BE2C (cell line): Measurements from ENCODE around the gene CSNK1G2.

Experiments
- DNase-seq: peaks from one replicate; pipeline ENCODE4 v3.0.0-alpha.2; 2020
- H3K27me3 ChIP-seq: fragments of 250-450 bp; sonication (Bioruptor Pico); 2 replicates; pipeline ENCODE4 v1.5.1; 2020; ENCODE audit warnings: mild to moderate bottlenecking
- H3K36me3 ChIP-seq: fragments of 250-450 bp; sonication (Bioruptor Pico); 2 replicates; pipeline ENCODE4 v1.5.1; 2020; ENCODE audit warnings: mild to moderate bottlenecking
- H3K4me1 ChIP-seq: fragments of 250-450 bp; sonication (Bioruptor Pico); 2 replicates; pipeline ENCODE4 v1.5.1; 2020
- H3K4me3 ChIP-seq: 2 replicates; pipeline ENCODE4 v1.5.1; 2011; ENCODE audit warnings: low read depth, low read length
- H3K9me3 ChIP-seq: fragments of 250-450 bp; sonication (Bioruptor Pico); 2 replicates; pipeline ENCODE4 v1.5.1; 2020
- CTCF ChIP-seq: IDR thresholded peaks from 2 replicates; pipeline ENCODE4 v1.5.1; 2012; ENCODE audit warnings: mild to moderate bottlenecking, low read depth, low read length

Gene CSNK1G2

GRCh38 chr19:1914826-1915341 lies 26.1 kb upstream of the CSNK1G2 start:
- H3K9me3 ChIP-seq: no peaks in the 10 kb centered on the region
- no peak for TF ChIP-seq CTCF

GRCh38 chr19:1917146-1917545 lies 23.8 kb upstream of the CSNK1G2 start:
- H3K4me1 ChIP-seq: no peaks in the 10 kb centered on the region
- H3K36me3 ChIP-seq: peaks cover 46% of the 10 kb centered on the region
- H3K27me3 ChIP-seq: no peaks in the 10 kb centered on the region
- H3K9me3 ChIP-seq: no peaks in the 10 kb centered on the region
- no peak for TF ChIP-seq CTCF
- DNase-seq: no peak
- H3K4me3 ChIP-seq: no peak overlapping the region

More at GRCh38 chr19:1914826-1915341, 26.1 kb upstream of the CSNK1G2 start:
- DNase-seq: no peak
- H3K27me3 ChIP-seq: no peaks in the 10 kb centered on the region
- peaks cover 2% of the 10 kb centered on the region for H3K4me1 ChIP-seq
- no peak overlapping the region for H3K4me3 ChIP-seq
- peaks cover 34% of the 10 kb centered on the region for H3K36me3 ChIP-seq

- DNase-seq: no peak
- no peak overlapping the region for H3K4me3 ChIP-seq
- H3K9me3 ChIP-seq: no peaks in the 10 kb centered on the region
- H3K27me3 ChIP-seq: no peaks in the 10 kb centered on the region
- peaks cover 46% of the 10 kb centered on the region for H3K36me3 ChIP-seq
- no peak for TF ChIP-seq CTCF
- no peaks in the 10 kb centered on the region for H3K4me1 ChIP-seq
These were observed 23.0 kb upstream of the CSNK1G2 start for GRCh38 chr19:1917926-1918325.

- TF ChIP-seq CTCF: no peak
- H3K4me3 ChIP-seq: no peak overlapping the region
These were observed 22.0 kb upstream of the CSNK1G2 start for GRCh38 chr19:1918975-1919374.

GRCh38 chr19:1920644-1921043 lies 20.3 kb upstream of the CSNK1G2 start:
- Histone ChIP-seq H3K9me3 (no peaks in the 10 kb centered on the region), H3K4me3 (no peak overlapping the region), H3K27me3 (no peaks in the 10 kb centered on the region), H3K4me1 (no peaks in the 10 kb centered on the region), H3K36me3 (peaks cover 50% of the 10 kb centered on the region)
- no peak for DNase-seq
- TF ChIP-seq CTCF: no peak

More at GRCh38 chr19:1918975-1919374, 22.0 kb upstream of the CSNK1G2 start:
- H3K9me3 ChIP-seq: no peaks in the 10 kb centered on the region
- peaks cover 42% of the 10 kb centered on the region for H3K36me3 ChIP-seq
- no peaks in the 10 kb centered on the region for H3K4me1 ChIP-seq
- H3K27me3 ChIP-seq: no peaks in the 10 kb centered on the region
- no peak for DNase-seq

- Histone ChIP-seq H3K27me3 (no peaks in the 10 kb centered on the region), H3K9me3 (no peaks in the 10 kb centered on the region), H3K4me3 (no peak overlapping the region), H3K36me3 (peaks cover 50% of the 10 kb centered on the region), H3K4me1 (no peaks in the 10 kb centered on the region)
- TF ChIP-seq CTCF: no peak
- DNase-seq: no peak
These were observed 19.6 kb upstream of the CSNK1G2 start for GRCh38 chr19:1921326-1921725.
